ENCODE results near the gene DDX31.

The DDX31 gene

GRCh38 chr9:132632413-132633129, 37.2 kb downstream of the DDX31 start:
- no peak for DNase-seq

GRCh38 chr9:132631685-132632084, 38.1 kb downstream of the DDX31 start:
- no peak for DNase-seq

GRCh38 chr9:132631280-132631679, 38.5 kb downstream of the DDX31 start:
- DNase-seq, result no peak

DNA sequence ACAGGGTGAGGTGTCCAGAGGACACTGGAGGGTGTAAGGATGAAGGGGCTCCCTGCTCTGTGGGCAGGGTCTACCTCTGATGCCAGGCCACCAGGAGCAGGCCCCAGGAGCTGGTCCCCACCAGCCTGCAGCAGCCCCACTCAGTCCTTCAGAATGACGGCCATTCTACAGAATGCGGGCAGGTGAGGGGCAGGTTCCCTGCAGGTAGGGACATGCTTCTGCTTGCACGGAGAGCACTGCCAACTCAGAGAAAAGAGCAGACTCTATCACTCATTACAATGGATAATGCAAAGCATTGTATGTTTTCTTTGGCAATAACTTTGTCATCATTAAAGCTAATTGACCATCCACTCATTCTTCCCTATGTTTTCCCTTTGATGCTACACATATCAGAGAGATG, 39.0 kb downstream of the DDX31 start:
- DNase-seq, result no peak

GRCh38 chr9:132630116-132630515, 39.7 kb downstream of the DDX31 start:
- no peak for DNase-seq

GRCh38 chr9:132628746-132629145, 41.0 kb downstream of the DDX31 start:
- no peak for DNase-seq

- DNase-seq, result no peak
These were observed 42.2 kb downstream of the DDX31 start for GRCh38 chr9:132627594-132627993.

GRCh38 chr9:132627106-132627505, 42.7 kb downstream of the DDX31 start:
- DNase-seq, result no peak

DNA sequence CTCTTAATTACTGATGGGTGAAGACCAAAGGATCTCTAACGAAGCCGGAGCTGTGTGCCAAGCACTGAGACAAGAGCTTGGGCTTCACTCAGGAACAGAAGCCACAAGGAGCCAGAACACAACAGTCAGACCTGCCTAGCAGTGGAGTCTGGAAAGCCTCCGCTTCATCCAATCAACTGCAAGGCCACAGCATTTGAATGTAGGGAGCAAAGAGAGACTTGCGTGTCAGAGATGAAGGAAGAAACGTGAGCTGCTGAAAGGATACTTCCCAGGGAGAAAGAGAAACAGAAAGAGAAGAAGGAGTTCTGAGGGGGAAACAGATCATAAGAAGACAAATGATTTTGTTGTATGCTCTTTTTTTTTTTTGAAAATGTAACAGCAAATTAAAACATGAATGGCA, 43.5 kb downstream of the DDX31 start:
- DNase-seq, result no peak

GRCh38 chr9:132622159-132622558, 47.6 kb downstream of the DDX31 start:
- no peak for DNase-seq

DNA sequence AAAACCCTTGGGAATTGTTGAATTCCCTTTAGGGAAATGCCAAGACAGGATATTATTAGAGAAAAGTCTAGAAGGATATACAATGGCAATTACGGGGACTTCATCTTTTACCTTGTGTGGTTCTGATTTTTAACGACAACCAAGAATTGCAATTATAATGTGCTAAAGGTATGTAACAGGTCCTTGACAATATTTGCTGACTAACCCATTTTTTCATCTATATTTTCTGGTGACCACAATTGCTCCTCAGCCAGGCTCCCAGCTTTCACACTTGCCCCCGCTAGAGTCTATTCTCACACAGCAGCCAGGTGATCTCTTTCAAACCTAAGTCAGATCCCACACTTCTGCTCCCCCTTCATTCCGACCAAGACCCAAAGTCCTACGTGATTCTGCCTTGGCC, 53.1 kb downstream of the DDX31 start:
- DNase-seq, result no peak

- no peak for DNase-seq
These were observed 54.0 kb downstream of the DDX31 start for GRCh38 chr9:132615774-132616173.

DNA sequence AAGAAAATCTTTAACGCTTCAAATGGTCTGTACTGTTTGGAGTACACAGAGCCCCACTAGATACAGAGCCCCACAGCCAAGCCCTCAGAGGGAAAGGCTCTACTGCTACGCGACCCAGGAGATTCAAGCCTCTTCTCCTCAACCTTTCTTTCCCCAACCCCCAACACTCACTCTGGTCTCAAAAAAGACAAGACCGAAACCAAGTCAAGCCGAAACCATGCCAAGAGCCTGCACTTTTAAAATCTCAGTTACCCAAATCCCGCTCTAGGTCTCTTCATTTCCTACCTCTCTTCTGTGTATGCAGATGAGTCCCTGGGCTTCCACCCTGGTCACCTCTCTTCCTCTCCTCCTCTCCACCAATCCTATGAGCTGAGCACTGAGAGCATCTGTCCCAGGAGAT, 55.5 kb downstream of the DDX31 start:
- DNase-seq, result no peak

GRCh38 chr9:132610661-132611060, 59.1 kb downstream of the DDX31 start:
- no peak for DNase-seq

DNA sequence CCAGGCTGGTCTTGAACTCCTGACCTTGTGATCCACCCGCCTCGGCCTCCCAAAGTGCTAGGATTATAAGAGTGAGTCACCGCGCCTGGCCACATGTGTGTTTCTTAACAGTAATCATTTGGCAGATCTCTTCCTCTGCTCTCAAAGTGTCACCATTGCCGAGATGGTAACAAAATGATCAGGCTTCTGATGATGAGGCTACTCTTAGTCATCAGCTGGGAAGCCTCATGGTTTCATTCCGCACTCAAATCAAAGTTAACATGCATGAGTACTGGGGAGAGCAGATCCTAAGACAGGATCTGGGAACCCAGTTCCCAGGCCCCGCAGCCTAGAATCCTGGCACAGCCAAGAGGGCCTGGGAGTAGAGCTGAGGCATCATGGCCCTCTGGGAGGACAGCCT, 60.0 kb downstream of the DDX31 start:
- DNase-seq, result no peak

- no peak for DNase-seq
These were observed 60.6 kb downstream of the DDX31 start for GRCh38 chr9:132609184-132609583.

DNA sequence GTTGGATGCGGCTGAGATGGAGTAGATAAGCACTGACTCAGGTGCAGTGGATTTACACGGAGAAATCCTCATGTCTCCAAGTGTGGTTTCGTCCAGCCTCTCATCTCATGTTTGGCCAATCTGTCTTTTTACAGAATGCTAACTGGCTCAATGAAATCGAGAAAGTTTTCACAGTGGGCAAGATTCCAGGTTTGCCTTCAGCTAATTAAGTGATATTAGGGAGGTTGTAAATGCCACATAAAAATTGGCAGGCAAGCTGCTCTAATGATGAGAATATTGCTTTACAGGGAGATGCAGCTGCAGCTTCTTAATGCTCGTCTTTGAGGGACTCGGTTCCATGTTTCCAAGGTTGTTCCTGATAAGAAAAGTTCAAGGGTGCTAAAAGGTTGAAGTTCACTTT, 63.7 kb downstream of the DDX31 start:
- DNase-seq, result no peak

- no peak for DNase-seq
These were observed 64.4 kb downstream of the DDX31 start for GRCh38 chr9:132605387-132605786.

- DNase-seq, result no peak
These were observed 67.6 kb downstream of the DDX31 start for GRCh38 chr9:132602207-132602606.

DNA sequence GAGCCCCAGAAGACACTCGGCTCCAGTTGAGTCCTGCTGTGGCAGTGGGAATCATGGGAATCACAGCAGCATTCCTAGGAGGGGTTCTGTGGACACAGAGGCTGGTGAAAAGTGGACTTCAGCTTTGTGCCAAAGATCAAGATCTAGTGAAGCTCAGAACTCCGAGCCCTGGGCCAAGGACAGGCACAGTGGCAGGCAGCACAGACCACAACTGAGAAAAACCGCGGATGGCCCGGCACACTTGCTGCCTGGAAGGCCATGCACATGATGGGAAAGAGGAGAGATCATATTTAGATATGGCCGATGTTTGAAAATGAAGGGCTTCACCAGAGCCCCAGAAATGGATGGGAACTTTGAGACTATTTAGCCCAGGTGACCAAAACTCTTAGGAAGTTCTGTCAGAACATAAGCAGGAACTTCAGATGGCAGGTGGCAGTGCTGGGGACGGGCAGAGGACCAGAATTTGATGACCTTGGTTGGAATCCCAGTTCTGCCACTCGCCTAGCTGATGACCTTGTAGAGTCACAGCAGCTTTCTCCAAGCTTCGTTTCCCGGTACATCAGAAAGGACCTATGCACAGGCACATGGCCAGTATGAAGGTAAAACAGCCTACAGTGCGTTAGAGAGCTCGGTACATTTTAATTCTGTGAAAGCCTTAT, 69.3 kb downstream of the DDX31 start:
- no peak for DNase-seq

- DNase-seq, result no peak
These were observed 72.6 kb downstream of the DDX31 start for GRCh38 chr9:132597073-132597775.

DNA sequence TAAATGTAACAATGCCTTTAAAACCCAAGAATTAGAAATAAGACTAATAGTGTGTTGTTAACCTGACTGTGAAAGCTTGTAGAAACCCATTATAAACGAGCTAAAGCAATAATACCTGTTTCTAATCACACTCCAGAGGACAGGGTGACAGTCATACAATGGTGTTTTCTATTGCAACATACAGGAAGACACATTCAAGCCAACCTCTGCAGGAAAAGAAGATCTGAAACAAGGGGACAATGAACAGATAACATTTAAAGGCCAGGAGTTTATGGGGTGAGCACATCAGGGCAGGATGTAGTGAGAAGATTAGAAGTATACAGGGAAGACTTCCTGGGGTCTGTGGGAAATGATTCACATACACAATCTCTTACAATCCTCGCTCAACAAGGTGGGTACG, 73.6 kb downstream of the DDX31 start:
- no peak for DNase-seq

DNA sequence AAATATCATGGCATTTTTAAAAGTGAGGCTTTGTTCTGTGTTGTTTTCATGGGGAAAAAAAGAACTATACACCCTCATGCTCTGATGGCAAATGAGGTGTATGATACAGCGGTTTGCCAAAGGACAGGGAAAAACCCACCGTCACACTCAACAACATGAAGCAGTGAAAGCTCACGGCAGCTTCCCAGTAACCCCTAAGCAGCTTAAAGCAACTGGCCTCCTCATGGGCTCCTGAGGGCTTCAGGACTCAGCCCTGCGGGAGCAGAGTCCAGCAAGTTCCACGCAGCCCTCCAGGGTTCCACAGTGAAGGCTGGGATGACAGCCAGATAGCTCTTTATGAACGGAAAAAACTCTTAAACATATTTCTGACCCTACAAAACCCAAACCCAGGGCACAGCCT, 74.5 kb downstream of the DDX31 start:
- DNase-seq, result no peak

GRCh38 chr9:132594412-132594811, 75.4 kb downstream of the DDX31 start:
- DNase-seq, result no peak

All from SW 1271 (cell line).